ENCODE results near the gene CRHR1. TPM values are rescaled to one million over a fixed set of nuclear protein-coding genes. Genes with fewer than 3 reads are reported as not detected.

The CRHR1 gene
- total and polyA plus RNA-seq, 2 experiments from 2014 or later = not detected

DNA sequence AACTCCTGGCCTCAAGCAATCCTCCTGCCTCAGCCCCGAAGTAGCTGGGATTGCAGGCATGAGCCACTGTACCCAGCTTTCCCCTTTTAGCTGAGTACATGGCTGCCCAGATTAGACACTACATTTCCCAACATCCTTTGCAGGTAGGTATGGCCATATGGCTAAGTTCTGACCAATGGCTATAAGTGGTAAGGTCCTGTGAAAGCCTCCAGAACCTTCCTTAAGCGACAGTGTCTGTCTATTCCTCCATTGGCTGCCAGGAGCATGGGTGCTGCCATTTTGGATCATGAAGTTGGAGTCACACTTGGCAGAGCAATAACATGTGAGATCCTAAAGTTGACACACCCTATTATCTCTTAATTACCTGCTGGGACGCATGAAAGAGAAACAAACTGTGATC lies 24.4 kb upstream of the CRHR1 start:
- Histone ChIP-seq H3K27ac (no peak overlapping the region), H3K4me3 (no peak overlapping the region), H3F3A (ENCODE audit: insufficient read depth) (no peaks in the 10 kb centered on the region), H3K9me2 (ENCODE audit: insufficient read depth) (no peaks in the 10 kb centered on the region), H4K20me1 (ENCODE audit: insufficient read depth) (no peaks in the 10 kb centered on the region), H3K4me2 (ENCODE audit: unreplicated experiment) (no peak overlapping the region), H3K27me3 (replicated peaks; ENCODE audit: insufficient read depth) (peaks cover 13% of the 10 kb centered on the region; the same call in 1 of the 2 replicates), H3K4me1 (ENCODE audit: insufficient read depth) (no peaks in the 10 kb centered on the region), H3K36me3 (ENCODE audit: low read depth) (no peaks in the 10 kb centered on the region), H3K9me3 (ENCODE audit: low read depth) (no peaks in the 10 kb centered on the region), H3K9ac (no peak overlapping the region), H2AFZ (no peak overlapping the region), H3K79me2 (ENCODE audit: insufficient read depth) (no peaks in the 10 kb centered on the region)
- no peak for DNase-seq
- 20% methylated on average over 3 of the region's 3 CpGs for whole genome bisulfite sequencing, 2 experiments (ENCODE audit: low coverage in 1 of 2, low lambda C conversion rate in 2 of 2, missing lambda C conversion rate in 2 of 2)
- TF ChIP-seq EZH2 (IDR thresholded peaks at IDR 0.05; ENCODE audit: insufficient read depth, poor library complexity, severe bottlenecking) = no peak
- no peak for TF ChIP-seq EZH2phosphoT487 (IDR thresholded peaks at IDR 0.05; ENCODE audit: insufficient read depth, low read depth)
- in situ Hi-C loops (cut with MboI) = no loop called here

DNA sequence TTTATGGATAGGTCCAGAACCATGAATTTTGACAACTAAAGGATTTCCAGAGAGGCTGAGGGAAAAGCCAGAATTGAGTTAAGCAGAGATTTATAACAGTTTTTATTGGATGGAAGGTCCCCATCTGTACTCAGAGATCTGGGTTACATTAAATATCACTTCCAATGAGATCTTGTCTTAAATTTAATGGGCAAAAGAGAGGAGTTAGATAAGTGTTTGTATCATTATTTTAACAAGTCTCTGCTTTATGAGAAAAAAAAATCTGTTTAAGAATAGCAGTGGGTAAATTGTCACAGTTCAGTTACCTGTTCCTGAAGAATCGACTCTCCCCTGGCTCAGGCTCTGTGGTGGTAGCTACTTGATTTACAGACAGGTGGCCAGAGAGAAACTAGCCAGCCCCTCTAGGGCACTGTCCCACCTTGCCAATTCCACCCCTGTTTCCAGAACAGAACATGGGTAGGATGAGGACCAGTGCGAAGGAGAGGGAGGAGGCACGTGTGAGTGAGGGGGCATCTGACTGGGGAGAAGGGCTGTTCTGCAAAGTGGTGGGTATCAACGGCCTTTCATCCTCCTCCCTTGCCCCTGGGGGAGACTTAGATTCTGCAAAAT lies 22.1 kb upstream of the CRHR1 start:
- Histone ChIP-seq H3K9me3 (ENCODE audit: low read depth) (no peaks in the 10 kb centered on the region), H3K9ac (no peak overlapping the region), H3K4me1 (ENCODE audit: insufficient read depth) (no peaks in the 10 kb centered on the region), H3K27ac (no peak overlapping the region), H3K79me2 (ENCODE audit: insufficient read depth) (no peaks in the 10 kb centered on the region), H2AFZ (no peak overlapping the region), H4K20me1 (ENCODE audit: insufficient read depth) (no peaks in the 10 kb centered on the region), H3K9me2 (ENCODE audit: insufficient read depth) (no peaks in the 10 kb centered on the region), H3F3A (ENCODE audit: insufficient read depth) (no peaks in the 10 kb centered on the region), H3K36me3 (ENCODE audit: low read depth) (no peaks in the 10 kb centered on the region), H3K4me2 (ENCODE audit: unreplicated experiment) (no peak overlapping the region), H3K27me3 (replicated peaks; ENCODE audit: insufficient read depth) (peaks cover 14% of the 10 kb centered on the region; the same call in 1 of the 2 replicates), H3K4me3 (no peak overlapping the region)
- in situ Hi-C loops (cut with MboI) = no loop called here
- WGBS, 2 experiments (ENCODE audit: low coverage in 1 of 2, low lambda C conversion rate in 2 of 2, missing lambda C conversion rate in 2 of 2) = 32 to 36% methylated on average over 4 of the region's 4 CpGs
- TF ChIP-seq EZH2phosphoT487 (IDR thresholded peaks at IDR 0.05; ENCODE audit: insufficient read depth, low read depth) (no peak), EZH2 (IDR thresholded peaks at IDR 0.05; ENCODE audit: insufficient read depth, poor library complexity, severe bottlenecking) (no peak)
- DNase-seq = no peak

DNA sequence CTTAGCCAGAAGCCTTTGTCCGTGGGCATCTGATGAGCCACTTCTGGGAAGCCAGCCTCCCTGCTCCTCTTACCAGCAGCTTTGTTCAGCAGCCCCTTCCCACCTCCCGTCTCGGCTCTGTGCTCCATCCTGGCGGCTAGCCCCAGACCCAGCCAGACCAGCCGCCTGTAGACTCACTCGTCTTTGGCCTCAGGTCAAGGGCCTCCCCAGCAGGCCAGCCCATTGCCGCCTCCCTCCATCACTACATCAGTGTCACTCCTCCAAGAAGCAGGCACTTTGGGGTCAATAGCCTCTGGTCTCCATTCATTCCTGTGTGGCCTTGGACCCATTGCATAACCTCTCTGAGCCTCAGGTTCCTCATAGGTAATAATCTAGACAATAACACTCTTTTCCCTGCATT lies 20.9 kb upstream of the CRHR1 start:
- Histone ChIP-seq H3K9me3 (ENCODE audit: low read depth) (no peaks in the 10 kb centered on the region), H3K9ac (no peak overlapping the region), H3K4me3 (no peak overlapping the region), H3K79me2 (ENCODE audit: insufficient read depth) (no peaks in the 10 kb centered on the region), H3K4me2 (ENCODE audit: unreplicated experiment) (no peak overlapping the region), H3K27me3 (replicated peaks; ENCODE audit: insufficient read depth) (peaks cover 14% of the 10 kb centered on the region; the same call in 1 of the 2 replicates), H3F3A (ENCODE audit: insufficient read depth) (no peaks in the 10 kb centered on the region), H3K9me2 (ENCODE audit: insufficient read depth) (no peaks in the 10 kb centered on the region), H3K4me1 (ENCODE audit: insufficient read depth) (no peaks in the 10 kb centered on the region), H3K36me3 (ENCODE audit: low read depth) (no peaks in the 10 kb centered on the region), H3K27ac (no peak overlapping the region), H2AFZ (no peak overlapping the region), H4K20me1 (ENCODE audit: insufficient read depth) (no peaks in the 10 kb centered on the region)
- WGBS, 2 experiments (ENCODE audit: low coverage in 1 of 2, low lambda C conversion rate in 2 of 2, missing lambda C conversion rate in 2 of 2) = 21% methylated on average over 7 of the region's 7 CpGs
- no peak for DNase-seq
- TF ChIP-seq EZH2phosphoT487 (IDR thresholded peaks at IDR 0.05; ENCODE audit: insufficient read depth, low read depth) = no peak
- TF ChIP-seq EZH2 (IDR thresholded peaks at IDR 0.05; ENCODE audit: insufficient read depth, poor library complexity, severe bottlenecking) = no peak
- in situ Hi-C loops (cut with MboI) = no loop called here

DNA sequence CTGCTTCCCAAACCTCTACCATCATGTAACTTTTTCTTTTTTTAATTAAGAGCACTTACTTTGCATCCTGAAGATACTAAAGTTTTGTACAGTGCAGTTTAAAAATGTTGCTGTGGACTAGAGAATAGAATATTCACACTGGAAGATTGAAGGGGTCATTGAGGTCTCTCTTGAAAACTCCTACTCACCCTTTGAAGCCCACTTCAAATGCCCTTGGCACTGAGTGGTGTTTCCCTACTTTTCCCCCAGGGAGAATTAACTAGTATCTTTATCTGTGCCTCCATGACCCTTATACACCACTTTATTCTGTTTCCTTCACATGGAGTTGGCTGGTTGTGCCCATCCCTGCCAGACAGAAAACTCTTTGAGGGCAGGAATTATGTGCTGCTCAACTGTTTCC lies 19.6 kb upstream of the CRHR1 start:
- Histone ChIP-seq H3K9me2 (ENCODE audit: insufficient read depth) (no peaks in the 10 kb centered on the region), H3K27ac (no peak overlapping the region), H3K27me3 (replicated peaks; ENCODE audit: insufficient read depth) (peaks cover 14% of the 10 kb centered on the region; the same call in 1 of the 2 replicates), H3K4me1 (ENCODE audit: insufficient read depth) (no peaks in the 10 kb centered on the region), H2AFZ (no peak overlapping the region), H3K4me3 (no peak overlapping the region), H3K9me3 (ENCODE audit: low read depth) (no peaks in the 10 kb centered on the region), H4K20me1 (ENCODE audit: insufficient read depth) (no peaks in the 10 kb centered on the region), H3K4me2 (ENCODE audit: unreplicated experiment) (no peak overlapping the region), H3K79me2 (ENCODE audit: insufficient read depth) (no peaks in the 10 kb centered on the region), H3F3A (ENCODE audit: insufficient read depth) (no peaks in the 10 kb centered on the region), H3K9ac (no peak overlapping the region), H3K36me3 (ENCODE audit: low read depth) (no peaks in the 10 kb centered on the region)
- DNase-seq = no peak
- TF ChIP-seq EZH2 (IDR thresholded peaks at IDR 0.05; ENCODE audit: insufficient read depth, poor library complexity, severe bottlenecking) (no peak), EZH2phosphoT487 (IDR thresholded peaks at IDR 0.05; ENCODE audit: insufficient read depth, low read depth) (no peak)
- in situ Hi-C loops (cut with MboI) = no loop called here

DNA sequence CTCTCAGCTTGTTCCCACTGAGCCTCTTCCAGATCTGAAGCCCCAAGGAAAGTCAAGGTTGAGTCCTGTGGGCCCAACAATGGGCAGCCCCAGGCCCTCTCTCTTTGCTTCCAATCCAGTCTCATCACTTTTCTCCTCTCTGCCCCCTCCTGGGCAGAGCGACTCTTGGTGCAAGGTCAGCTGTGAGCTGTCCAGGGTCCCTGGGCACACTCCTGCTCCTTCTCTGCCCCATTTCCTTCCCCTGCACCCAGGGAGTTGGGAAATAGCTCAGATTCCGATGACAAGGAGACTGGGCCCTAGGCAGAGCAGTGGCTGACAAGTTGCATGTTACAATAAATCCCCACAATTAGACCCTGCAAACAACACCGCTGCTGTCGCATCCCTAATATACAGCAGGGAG lies 16.1 kb upstream of the CRHR1 start:
- peak; percentile 7 for DNase-seq
- 56 to 61% methylated on average over 4 of the region's 4 CpGs for WGBS, 2 experiments (ENCODE audit: low coverage in 1 of 2, low lambda C conversion rate in 2 of 2, missing lambda C conversion rate in 2 of 2)
- H3K27ac ChIP-seq = no peak overlapping the region
- H3K9me2 ChIP-seq (ENCODE audit: insufficient read depth) = no peaks in the 10 kb centered on the region
- no peak overlapping the region for H3K4me3 ChIP-seq
- H4K20me1 ChIP-seq (ENCODE audit: insufficient read depth) = no peaks in the 10 kb centered on the region
- H3K4me1 ChIP-seq (ENCODE audit: insufficient read depth) = no peaks in the 10 kb centered on the region
- no peak for TF ChIP-seq EZH2phosphoT487 (IDR thresholded peaks at IDR 0.05; ENCODE audit: insufficient read depth, low read depth)
- TF ChIP-seq EZH2 (IDR thresholded peaks at IDR 0.05; ENCODE audit: insufficient read depth, poor library complexity, severe bottlenecking) = no peak
- no peaks in the 10 kb centered on the region for H3F3A ChIP-seq (ENCODE audit: insufficient read depth)
- H3K27me3 ChIP-seq (replicated peaks; ENCODE audit: insufficient read depth) = peaks cover 21% of the 10 kb centered on the region; the same call in 1 of the 2 replicates
- H3K79me2 ChIP-seq (ENCODE audit: insufficient read depth) = no peaks in the 10 kb centered on the region
- no peaks in the 10 kb centered on the region for H3K36me3 ChIP-seq (ENCODE audit: low read depth)
- H3K9ac ChIP-seq = no peak overlapping the region
- no peak overlapping the region for H3K4me2 ChIP-seq (ENCODE audit: unreplicated experiment)
- in situ Hi-C loops (cut with MboI) = no loop called here
- no peak overlapping the region for H2AFZ ChIP-seq
- H3K9me3 ChIP-seq (ENCODE audit: low read depth) = no peaks in the 10 kb centered on the region

Data from GM23248 (cell line).